SK-N-SH treated with all-trans-retinoic acid at 6 μM for 48 hours (cell line): Measurements from ENCODE around the gene CBX5.

ENCODE experiments used
- ATAC-seq: fragments of 200-7000 bp; cut with Tn5 transposase; 3 replicates; pipeline ENCODE4 v1.9.1; 2020; ENCODE audit warnings: mild to moderate bottlenecking, moderate library complexity
- CREB5 ChIP-seq: fragments of 250-450 bp; sonication (Bioruptor Pico); IDR thresholded peaks from 2 replicates; pipeline ENCODE4 v1.5.1; 2020; ENCODE audit warnings: low read depth, mild to moderate bottlenecking, moderate library complexity
- CSDC2 ChIP-seq: fragments of 250-450 bp; sonication (Bioruptor Pico); IDR thresholded peaks from 2 replicates; pipeline ENCODE4 v1.5.0; 2020; ENCODE audit warnings: mild to moderate bottlenecking, moderate library complexity
- ESRRG ChIP-seq: fragments of 250-450 bp; sonication (Bioruptor Pico); IDR thresholded peaks from 2 replicates; pipeline ENCODE4 v1.6.1; 2021; ENCODE audit warnings: mild to moderate bottlenecking
- ISL1 ChIP-seq: fragments of 250-450 bp; sonication (Bioruptor Pico); IDR thresholded peaks from 2 replicates; pipeline ENCODE4 v2.1.2; 2022; ENCODE audit warnings: mild to moderate bottlenecking, moderate library complexity
- PATZ1 ChIP-seq: fragments of 250-450 bp; sonication (Bioruptor Pico); IDR thresholded peaks from 2 replicates; pipeline ENCODE4 v1.8.0; 2020; ENCODE audit warnings: mild to moderate bottlenecking, moderate library complexity, borderline replicate concordance
- POU6F1 ChIP-seq: fragments of 250-450 bp; sonication (Bioruptor Pico); IDR thresholded peaks from 2 replicates; pipeline ENCODE4 v1.8.0; 2021; ENCODE audit warnings: low read depth, mild to moderate bottlenecking, moderate library complexity, borderline replicate concordance
- PPARA ChIP-seq: fragments of 250-450 bp; sonication (Bioruptor Pico); IDR thresholded peaks from 2 replicates; pipeline ENCODE4 v1.5.0; 2020; ENCODE audit warnings: mild to moderate bottlenecking, borderline replicate concordance
- RARB ChIP-seq: fragments of 250-450 bp; sonication (Bioruptor Pico); IDR thresholded peaks from 2 replicates; pipeline ENCODE4 v1.8.0; 2021; ENCODE audit warnings: mild to moderate bottlenecking, moderate library complexity
- SNAI2 ChIP-seq: fragments of 250-450 bp; sonication (Bioruptor Pico); IDR thresholded peaks from 2 replicates; pipeline ENCODE4 v1.5.0; 2020; ENCODE audit warnings: mild to moderate bottlenecking, moderate library complexity
- TOX ChIP-seq: fragments of 250-450 bp; sonication (Bioruptor Pico); IDR thresholded peaks from 2 replicates; pipeline ENCODE4 v1.8.0; 2021; ENCODE audit warnings: mild to moderate bottlenecking, moderate library complexity, borderline replicate concordance
- TSHZ2 ChIP-seq: fragments of 250-450 bp; sonication (Bioruptor Pico); IDR thresholded peaks from 2 replicates; pipeline ENCODE4 v1.5.0; 2020; ENCODE audit warnings: mild to moderate bottlenecking, moderate library complexity
- ZFP3 ChIP-seq: fragments of 250-450 bp; sonication (Bioruptor Pico); IDR thresholded peaks from 2 replicates; pipeline ENCODE4 v1.5.0; 2020; ENCODE audit warnings: mild to moderate bottlenecking, moderate library complexity
- ZFP30 ChIP-seq: fragments of 450-650 bp; formaldehyde crosslinking; IDR thresholded peaks from 2 replicates; pipeline ENCODE4 v1.5.0; 2022; ENCODE audit warnings: mild to moderate bottlenecking, moderate library complexity
- ZNF565 ChIP-seq: fragments of 450-650 bp; formaldehyde crosslinking; conservative IDR thresholded peaks from 2 replicates; pipeline ENCODE4 v1.5.0; 2020; ENCODE audit warnings: low read depth, mild to moderate bottlenecking, moderate library complexity
- ZNF70 ChIP-seq: fragments of 450-650 bp; formaldehyde crosslinking; IDR thresholded peaks from 2 replicates; pipeline ENCODE4 v1.5.0; 2020; ENCODE audit warnings: mild to moderate bottlenecking, moderate library complexity

CBX5 gene

GRCh38 chr12:54184024-54184805 is 95.7 kb downstream of the CBX5 start:
- ATAC-seq: no peak
- TF ChIP-seq ISL1 (CRISPR knock-in tag): no peak
- TF ChIP-seq CREB5 (CRISPR knock-in tag): no peak
- TF ChIP-seq ZFP30 (CRISPR knock-in tag): no peak
- TF ChIP-seq ESRRG (CRISPR knock-in tag): no peak
- no peak for TF ChIP-seq TOX (CRISPR knock-in tag)
- no peak for TF ChIP-seq SNAI2
- TF ChIP-seq RARB (CRISPR knock-in tag): no peak
- no peak for TF ChIP-seq ZFP3 (CRISPR knock-in tag)
- no peak for TF ChIP-seq POU6F1
- TF ChIP-seq ZNF565 (CRISPR knock-in tag): no peak
- no peak for TF ChIP-seq ZNF70 (CRISPR knock-in tag)
- no peak for TF ChIP-seq PATZ1 (CRISPR knock-in tag)
- TF ChIP-seq, all 23 proteins: peak for 0

- ATAC-seq: no peak
- no peak for TF ChIP-seq ISL1 (CRISPR knock-in tag)
- TF ChIP-seq PPARA (CRISPR knock-in tag): no peak
- TF ChIP-seq CSDC2 (CRISPR knock-in tag): no peak
Observed at GRCh38 chr12:54182981-54183380, 96.9 kb downstream of the CBX5 start.

DNA sequence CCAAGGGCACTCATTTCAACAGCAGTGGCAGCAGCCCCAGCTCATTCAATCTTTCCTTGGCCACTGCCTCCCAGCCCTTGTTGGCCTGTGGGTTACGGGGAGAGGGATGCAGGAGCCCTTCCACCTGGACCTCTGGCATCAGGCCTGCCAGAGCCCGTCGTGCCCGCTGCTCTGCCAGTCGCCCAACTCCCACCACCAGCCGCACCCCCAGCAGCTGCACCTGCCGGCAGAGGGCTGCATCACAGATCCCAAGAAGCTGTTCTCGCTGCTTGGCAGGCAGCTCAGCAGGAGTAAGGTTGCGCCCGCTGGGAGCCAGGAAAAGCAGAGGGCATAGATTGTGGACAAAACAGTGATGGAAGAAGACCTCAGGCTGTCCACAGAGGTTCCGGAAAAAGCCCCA is 97.8 kb downstream of the CBX5 start:
- no peak for ATAC-seq
- TF ChIP-seq TSHZ2 (CRISPR knock-in tag) (no peak), TOX (CRISPR knock-in tag) (no peak), CREB5 (CRISPR knock-in tag) (no peak)
- TF ChIP-seq, all 23 proteins: peak for 0
